ENCODE data around the gene TBC1D5.

TBC1D5 gene

GRCh38 chr3:17304969-17305368 lies 437.5 kb downstream of the TBC1D5 start:
- TF ChIP-seq, protein P1, sequence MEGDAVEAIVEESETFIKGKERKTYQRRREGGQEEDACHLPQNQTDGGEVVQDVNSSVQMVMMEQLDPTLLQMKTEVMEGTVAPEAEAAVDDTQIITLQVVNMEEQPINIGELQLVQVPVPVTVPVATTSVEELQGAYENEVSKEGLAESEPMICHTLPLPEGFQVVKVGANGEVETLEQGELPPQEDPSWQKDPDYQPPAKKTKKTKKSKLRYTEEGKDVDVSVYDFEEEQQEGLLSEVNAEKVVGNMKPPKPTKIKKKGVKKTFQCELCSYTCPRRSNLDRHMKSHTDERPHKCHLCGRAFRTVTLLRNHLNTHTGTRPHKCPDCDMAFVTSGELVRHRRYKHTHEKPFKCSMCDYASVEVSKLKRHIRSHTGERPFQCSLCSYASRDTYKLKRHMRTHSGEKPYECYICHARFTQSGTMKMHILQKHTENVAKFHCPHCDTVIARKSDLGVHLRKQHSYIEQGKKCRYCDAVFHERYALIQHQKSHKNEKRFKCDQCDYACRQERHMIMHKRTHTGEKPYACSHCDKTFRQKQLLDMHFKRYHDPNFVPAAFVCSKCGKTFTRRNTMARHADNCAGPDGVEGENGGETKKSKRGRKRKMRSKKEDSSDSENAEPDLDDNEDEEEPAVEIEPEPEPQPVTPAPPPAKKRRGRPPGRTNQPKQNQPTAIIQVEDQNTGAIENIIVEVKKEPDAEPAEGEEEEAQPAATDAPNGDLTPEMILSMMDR (IDR thresholded peaks at IDR 0.05; ENCODE audit: control insufficient read depth, extremely low read depth, insufficient read depth) = no peak
- no peak overlapping the region for H3K4me3 ChIP-seq (ENCODE audit: low read depth, low read length)
- DNase-seq (ENCODE audit: low read depth) = no peak

DNA sequence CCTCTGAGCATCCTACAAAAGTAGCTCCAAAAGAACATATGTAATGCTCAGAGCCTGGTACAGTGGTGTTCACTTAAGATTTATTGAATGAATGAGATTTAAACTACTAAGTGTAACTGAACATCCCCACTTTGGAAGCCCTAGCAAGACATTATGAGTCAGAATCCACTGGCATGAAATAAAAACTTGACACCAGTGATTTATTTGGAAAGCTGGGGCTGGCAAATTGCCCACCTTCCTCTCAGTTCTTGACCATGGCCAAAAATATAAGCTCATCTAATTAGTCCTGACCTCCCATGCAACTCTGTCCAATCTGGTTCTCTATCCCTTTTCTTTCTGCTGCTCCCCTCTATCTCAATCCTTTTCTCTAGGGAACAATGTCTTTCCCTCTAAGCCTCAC lies 439.7 kb downstream of the TBC1D5 start:
- TF ChIP-seq, protein P1 (IDR thresholded peaks at IDR 0.05; ENCODE audit: control insufficient read depth, extremely low read depth, insufficient read depth) = no peak
- DNase-seq (ENCODE audit: low read depth) = no peak
- no peak overlapping the region for H3K4me3 ChIP-seq (ENCODE audit: low read depth, low read length)

GRCh38 chr3:17302170-17302569 lies 440.3 kb downstream of the TBC1D5 start:
- DNase-seq (ENCODE audit: low read depth) = no peak
- H3K4me3 ChIP-seq (ENCODE audit: low read depth, low read length) = no peak overlapping the region
- TF ChIP-seq, protein P1 (IDR thresholded peaks at IDR 0.05; ENCODE audit: control insufficient read depth, extremely low read depth, insufficient read depth) = no peak

DNA sequence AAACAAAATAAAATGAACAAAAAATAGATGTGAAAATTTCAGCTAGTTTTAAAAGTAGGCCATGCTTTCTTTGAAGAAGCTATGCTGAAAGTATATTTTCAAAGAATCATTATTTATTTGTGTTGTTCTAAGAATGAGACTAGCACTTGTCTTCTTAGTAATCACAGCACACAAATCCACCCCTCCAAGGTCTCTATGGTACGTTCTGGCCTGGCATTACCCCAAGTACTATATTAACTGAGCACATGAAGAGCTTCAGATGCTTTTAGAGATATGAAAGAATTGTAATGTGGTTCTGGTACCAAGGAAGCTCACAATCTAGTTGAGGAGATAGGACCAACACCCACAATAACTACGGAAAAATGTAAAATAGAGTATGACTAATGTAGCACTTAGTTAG lies 441.2 kb downstream of the TBC1D5 start:
- peak; percentile 96 for DNase-seq (ENCODE audit: low read depth)
- no peak overlapping the region for H3K4me3 ChIP-seq (ENCODE audit: low read depth, low read length)
- TF ChIP-seq, protein P1 (IDR thresholded peaks at IDR 0.05; ENCODE audit: control insufficient read depth, extremely low read depth, insufficient read depth) = no peak

DNA sequence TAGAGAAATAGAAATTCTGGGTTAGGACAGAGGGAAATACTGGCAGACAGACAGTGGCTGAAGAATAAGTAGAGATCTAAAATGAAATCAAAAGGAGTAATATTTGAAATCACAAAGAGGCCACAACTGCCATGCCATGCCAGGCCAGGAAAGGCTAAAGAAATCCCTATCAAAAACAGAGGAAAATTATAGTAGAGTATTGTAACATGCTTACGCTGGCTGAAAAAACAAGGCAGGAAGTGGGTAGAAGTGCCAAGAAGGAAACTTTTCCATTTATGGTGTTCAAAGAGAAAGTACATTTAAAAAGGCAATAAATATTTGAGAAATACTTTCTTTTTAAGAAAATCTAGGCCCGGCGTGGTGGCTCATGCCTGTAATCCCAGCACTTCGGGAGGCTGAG lies 442.0 kb downstream of the TBC1D5 start:
- DNase-seq (ENCODE audit: low read depth) = no peak
- TF ChIP-seq, protein P1 (IDR thresholded peaks at IDR 0.05; ENCODE audit: control insufficient read depth, extremely low read depth, insufficient read depth) = no peak
- no peak overlapping the region for H3K4me3 ChIP-seq (ENCODE audit: low read depth, low read length)

GRCh38 chr3:17298038-17298437 lies 444.4 kb downstream of the TBC1D5 start:
- no peak overlapping the region for H3K4me3 ChIP-seq (ENCODE audit: low read depth, low read length)
- no peak for DNase-seq (ENCODE audit: low read depth)
- TF ChIP-seq, protein P1 (IDR thresholded peaks at IDR 0.05; ENCODE audit: control insufficient read depth, extremely low read depth, insufficient read depth) = no peak

GRCh38 chr3:17292556-17292955 lies 449.9 kb downstream of the TBC1D5 start:
- TF ChIP-seq, protein P1 (IDR thresholded peaks at IDR 0.05; ENCODE audit: control insufficient read depth, extremely low read depth, insufficient read depth) = no peak
- no peak for DNase-seq (ENCODE audit: low read depth)
- H3K4me3 ChIP-seq (ENCODE audit: low read depth, low read length) = no peak overlapping the region
